ENCODE measurements around the gene ZNF789. TPM values are rescaled to one million over a fixed set of nuclear protein-coding genes. Genes with fewer than 3 reads are reported as not detected.

The ZNF789 gene
- total and polyA plus RNA-seq, 2 donors (not counting 3 experiments of a cell fraction or from before 2014, with no cell fraction given), result 11.6 to 21.6 TPM

DNA sequence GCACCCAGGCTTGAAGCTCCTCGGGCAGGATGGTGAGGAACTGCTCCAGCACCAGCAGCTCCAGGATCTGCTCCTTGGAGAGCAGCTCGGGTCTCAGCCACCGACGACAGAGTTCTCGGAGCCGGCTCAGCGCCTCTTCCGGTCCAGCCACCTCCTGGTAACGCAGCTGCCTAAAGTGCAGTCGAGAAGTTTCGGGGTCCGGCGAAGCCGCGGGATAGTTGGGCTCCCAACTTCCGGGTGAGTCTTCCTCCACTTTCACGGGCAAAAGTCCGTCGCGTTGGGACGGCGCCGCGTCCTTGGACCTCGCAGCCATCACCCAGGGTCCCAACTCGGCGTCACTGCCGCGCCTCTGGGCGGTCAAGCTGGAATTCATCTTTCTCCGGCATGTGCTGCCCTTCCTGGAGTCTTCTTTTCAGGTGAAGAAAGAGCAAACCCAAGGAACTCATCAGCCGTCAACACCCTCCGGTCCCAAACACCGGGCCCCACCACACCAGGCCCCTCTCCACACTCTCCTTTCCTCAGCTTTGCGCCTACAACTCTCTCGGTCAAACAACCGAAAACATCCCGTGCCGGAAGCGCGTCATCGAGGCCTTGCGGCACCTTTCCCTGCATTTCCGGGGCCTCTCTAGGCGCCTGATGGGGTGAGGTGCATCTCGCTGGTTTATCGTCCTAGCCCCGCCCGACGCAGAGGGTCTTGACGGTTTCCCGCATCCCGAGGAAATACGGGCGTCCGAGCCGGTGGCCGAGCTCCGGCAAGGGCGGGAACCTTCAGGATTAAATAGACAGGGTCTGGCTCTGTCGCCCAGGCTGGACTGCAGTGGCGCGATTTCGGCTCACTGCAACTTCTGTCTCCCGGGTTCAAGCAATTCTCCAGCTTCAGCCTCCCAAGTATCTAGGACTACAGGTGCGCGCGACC lies 27.3 kb downstream of the ZNF789 start, which contains the start of gene ZNF394:
ZNF394 (minus strand) TSS at position 561 of the 916 bp plus-strand sequence; CDS start at position 373, 188 bp downstream.
- ChIA-PET CTCF (interaction anchor here (1.2 to 1.7 kb wide), 3 partner anchors 27 to 414 kb away, joined by 3 to 4 read pairs (median 4); partner anchors contain the start of genes FAM200A and ZNF789), POLR2A (interaction anchor here (0.9 to 1.3 kb wide), 2 partner anchors 27 to 52 kb away, joined by 3 to 8 read pairs; partner anchors contain the start of gene FAM200A)
- no peak for TF ChIP-seq EZH2 (IDR thresholded peaks at IDR 0.05; ENCODE audit: borderline replicate concordance, low read depth, low read length, severe bottlenecking)
- TF ChIP-seq, protein P1, sequence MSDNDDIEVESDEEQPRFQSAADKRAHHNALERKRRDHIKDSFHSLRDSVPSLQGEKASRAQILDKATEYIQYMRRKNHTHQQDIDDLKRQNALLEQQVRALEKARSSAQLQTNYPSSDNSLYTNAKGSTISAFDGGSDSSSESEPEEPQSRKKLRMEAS (IDR thresholded peaks at IDR 0.05; ENCODE audit: insufficient read depth, insufficient read length), result peak; percentile 22
- peak; percentile 66 for TF ChIP-seq POLR2AphosphoS5 (IDR thresholded peaks at IDR 0.05; ENCODE audit: insufficient read depth, low read depth, low read length)
- TF ChIP-seq JUN (IDR thresholded peaks at IDR 0.05; ENCODE audit: borderline replicate concordance, insufficient read depth, insufficient read length, low read depth), result no peak
- TF ChIP-seq POLR2A (IDR thresholded peaks at IDR 0.05; ENCODE audit: low read depth, low read length), result peak; percentile 63
- peak within 1 kb of the TSS; percentile 78 for H3K27ac ChIP-seq (ENCODE audit: insufficient read depth, low read depth, low read length)
- FAIRE-seq, result peak; percentile 95
- peaks cover 30% of the 10 kb centered on the region for H3K79me2 ChIP-seq (ENCODE audit: control insufficient read depth, insufficient read depth, low read length)
- peak within 1 kb of the TSS; percentile 61 for H2AFZ ChIP-seq (ENCODE audit: low read depth, low read length)
- no peaks in the 10 kb centered on the region for H4K20me1 ChIP-seq (replicated peaks; ENCODE audit: control insufficient read depth, extremely low read depth, insufficient read depth, low read length)
- TSS peak; percentile 61 for BruUV-seq (replicated peaks)
- DNase-seq (ENCODE audit: low read depth, low spot score), result peak; percentile 89
- H3K9me3 ChIP-seq (replicated peaks; ENCODE audit: control insufficient read depth, insufficient read depth, low read length), result no peaks in the 10 kb centered on the region
- intact Hi-C loops (cut with micrococcal nuclease), result loop anchor here (1.0 kb wide), 1 partner anchor 28 kb away; the partner anchor contains the start of gene ZNF789
- H3K4me3 ChIP-seq (replicated peaks in 1 of 3; ENCODE audit: insufficient read depth in 1 of 3, low read depth in 1 of 3, low read length in 3 of 3), result peak within 1 kb of the TSS; percentile 28 to 79 (median 75)
- H3K27me3 ChIP-seq (ENCODE audit: control insufficient read depth in 2 of 2, insufficient read depth in 2 of 2, low read length in 2 of 2), result no peaks in the 10 kb centered on the region
- dilution Hi-C loops (cut with MboI; ENCODE audit: extremely low pct_ligation_motif_present, low sequenced_read_pairs), result no loop called here
- peaks cover 0 to 5% of the 10 kb centered on the region in 2 experiments for H3K36me3 ChIP-seq (ENCODE audit: control insufficient read depth in 2 of 2, extremely low read depth in 1 of 2, insufficient read depth in 2 of 2, low read length in 2 of 2)
- H3K9ac ChIP-seq (replicated peaks; ENCODE audit: extremely low read depth, insufficient read depth, low read length), result peak within 1 kb of the TSS; percentile 81
- no peaks in the 10 kb centered on the region for H3K9me1 ChIP-seq (replicated peaks; ENCODE audit: control insufficient read depth, extremely low read depth, insufficient read depth, low read length)
- H3K4me2 ChIP-seq (ENCODE audit: insufficient read depth, low read length), result peak within 1 kb of the TSS; percentile 77
- peaks cover 16% of the 10 kb centered on the region for H3K4me1 ChIP-seq (ENCODE audit: control insufficient read depth, extremely low read depth, insufficient read depth, low read length)
